CD4-positive, alpha-beta T cell treated with Interleukin-15 for 4 hours (primary cell): Measurements from ENCODE around the gene C1orf56.
"Not testable (repeated sequence)": the region's sequence is repeated elsewhere in the genome, so short reads cannot be mapped to it uniquely, and the experiment has no call there.

Source experiments
- DNase-seq: peaks from one replicate; pipeline ENCODE4 v3.0.0-alpha.2; 2020; ENCODE audit warnings: low spot score

Gene C1orf56

GRCh38 chr1:151062741-151063371, 15.3 kb downstream of the C1orf56 start:
- no peak for DNase-seq

GRCh38 chr1:151065089-151065645, 17.6 kb downstream of the C1orf56 start:
- DNase-seq: no peak

- no peak for DNase-seq
These were observed 19.6 kb downstream of the C1orf56 start for GRCh38 chr1:151067185-151067584.

GRCh38 chr1:151069103-151069486, 21.5 kb downstream of the C1orf56 start:
- DNase-seq: no peak

GRCh38 chr1:151070474-151071276, 23.1 kb downstream of the C1orf56 start, which contains the start of gene GABPB2:
Gene GABPB2 (plus strand): TSS chr1:151070761. CDS start chr1:151088190, 17,429 bp downstream.
- DNase-seq: peak; percentile 85

GRCh38 chr1:151072224-151072623, 24.7 kb downstream of the C1orf56 start:
- DNase-seq: no peak

- DNase-seq: no peak
These were observed 38.5 kb downstream of the C1orf56 start for GRCh38 chr1:151085953-151086559.

GRCh38 chr1:151097426-151097825, 49.9 kb downstream of the C1orf56 start:
- not testable (repeated sequence) for DNase-seq

- DNase-seq: no peak
These were observed 50.6 kb downstream of the C1orf56 start for GRCh38 chr1:151098126-151098525.
